HG03025 (cell line): ENCODE results near the gene TOGARAM2.
"Not testable (repeated sequence)": the region's sequence is repeated elsewhere in the genome, so short reads cannot be mapped to it uniquely, and the experiment has no call there.

ENCODE experiments used
- ATAC-seq: cut with Tn5 transposase; IDR thresholded peaks from one replicate; pipeline ENCODE4 v1.9.1; 2021; ENCODE audit warnings: mild to moderate bottlenecking, moderate library complexity; ENCODE audit not compliant: unreplicated experiment, low FRiP score

Gene TOGARAM2

GRCh38 chr2:28975671-28976070 is 5.4 kb upstream of the TOGARAM2 start:
- no peak for ATAC-seq

- ATAC-seq, result no peak
Observed at GRCh38 chr2:28976584-28976983, 4.5 kb upstream of the TOGARAM2 start.

- no peak for ATAC-seq
Observed at GRCh38 chr2:28977176-28977875, 3.8 kb upstream of the TOGARAM2 start.

- ATAC-seq, result not testable (repeated sequence)
Observed at GRCh38 chr2:28978001-28978400, 3.1 kb upstream of the TOGARAM2 start.

- ATAC-seq, result no peak
Observed at GRCh38 chr2:28978606-28979005, 2.5 kb upstream of the TOGARAM2 start.

- ATAC-seq, result no peak
Observed at GRCh38 chr2:28979041-28979440, 2.1 kb upstream of the TOGARAM2 start.

- no peak for ATAC-seq
Observed at GRCh38 chr2:28979576-28980366, 1.3 kb upstream of the TOGARAM2 start.

- no peak for ATAC-seq
Observed at GRCh38 chr2:28980368-28981015, 606 bp upstream of the TOGARAM2 start.

- no peak for ATAC-seq
Observed at GRCh38 chr2:28981620-28982376, 700 bp downstream of the TOGARAM2 start.

- ATAC-seq, result no peak
Observed at GRCh38 chr2:28982381-28982950, 1.4 kb downstream of the TOGARAM2 start.

GRCh38 chr2:28986429-28986828 is 5.3 kb downstream of the TOGARAM2 start:
- no peak for ATAC-seq

- no peak for ATAC-seq
Observed at GRCh38 chr2:28989973-28990372, 8.9 kb downstream of the TOGARAM2 start.

- no peak for ATAC-seq
Observed at GRCh38 chr2:28990445-28990844, 9.3 kb downstream of the TOGARAM2 start.

GRCh38 chr2:28991021-28991420 is 9.9 kb downstream of the TOGARAM2 start:
- ATAC-seq, result no peak

GRCh38 chr2:28991460-28991859 is 10.4 kb downstream of the TOGARAM2 start:
- ATAC-seq, result no peak

GRCh38 chr2:28993206-28993960 is 12.3 kb downstream of the TOGARAM2 start:
- ATAC-seq, result no peak

- ATAC-seq, result no peak
Observed at GRCh38 chr2:28994074-28994473, 13.0 kb downstream of the TOGARAM2 start.

- ATAC-seq, result no peak
Observed at GRCh38 chr2:28994679-28995078, 13.6 kb downstream of the TOGARAM2 start.
